WTC11 (cell line): ENCODE data around the gene SPATA2. TPM values are rescaled to one million over a fixed set of nuclear protein-coding genes. Genes with fewer than 3 reads are reported as not detected.

Experiments
- ATAC-seq: fragments of 200-7000 bp; cut with Tn5 transposase; 2 replicates; pipeline ENCODE4 v1.10.0; 2021; ENCODE audit warnings: mild to moderate bottlenecking, moderate library complexity
- CTCF ChIA-PET: fragments of 300-600 bp; sonication (Branson Sonifier 250); formaldehyde crosslinking; loops from one replicate; lab custom pipeline; 2021; ENCODE audit warnings: antibody characterized with exemption; lab: Charles Lee
- POLR2A ChIA-PET: fragments of 350-600 bp; sonication (Branson Sonifier 250); formaldehyde crosslinking; loops from one replicate; lab custom pipeline; 2021; ENCODE audit warnings: antibody characterized with exemption; lab: Charles Lee
- DNase-seq: peaks from one replicate; pipeline ENCODE4 v3.0.0; 2021; ENCODE audit warnings: low spot score
- H3K27ac Mint-ChIP-seq: 2 replicates; pipeline ENCODE4 v1.8.0; 2021; ENCODE audit warnings: mixed read lengths
- H3K27me3 Mint-ChIP-seq: 2 replicates; pipeline ENCODE4 v1.8.0; 2021; ENCODE audit warnings: low read depth, mild to moderate bottlenecking, moderate library complexity, mixed read lengths
- H3K36me3 Mint-ChIP-seq: 2 replicates; pipeline ENCODE4 v1.8.0; 2021; ENCODE audit warnings: mixed read lengths
- H3K4me1 Mint-ChIP-seq: 2 replicates; pipeline ENCODE4 v1.8.0; 2022; ENCODE audit warnings: mixed read lengths
- H3K4me3 Mint-ChIP-seq: 2 replicates; pipeline ENCODE4 v1.8.0; 2021; ENCODE audit warnings: mild to moderate bottlenecking, moderate library complexity, mixed read lengths
- H3K9me3 Mint-ChIP-seq: 2 replicates; pipeline ENCODE4 v1.8.0; 2021; ENCODE audit warnings: mixed read lengths
- ARID4B ChIP-seq: sonication (generic); formaldehyde crosslinking; IDR thresholded peaks from 2 replicates; pipeline ENCODE4 v1.8.0; 2023; ENCODE audit warnings: missing genetic modification reagents, mild to moderate bottlenecking, borderline replicate concordance
- ATF2 ChIP-seq: sonication (generic); formaldehyde crosslinking; IDR thresholded peaks from 2 replicates; pipeline ENCODE4 v1.8.1; 2022; ENCODE audit warnings: low read depth, missing genetic modification reagents, borderline replicate concordance
- CREM ChIP-seq: sonication (generic); formaldehyde crosslinking; IDR thresholded peaks from 2 replicates; pipeline ENCODE4 v1.8.1; 2022; ENCODE audit warnings: mild to moderate bottlenecking, missing genetic modification reagents, moderate library complexity
- ESRRA ChIP-seq: sonication (generic); formaldehyde crosslinking; IDR thresholded peaks from 2 replicates; pipeline ENCODE4 v1.8.1; 2022; ENCODE audit warnings: mild to moderate bottlenecking, missing genetic modification reagents, borderline replicate concordance
- GRHL2 ChIP-seq: fragments of 250-450 bp; sonication (Bioruptor Pico); IDR thresholded peaks from 2 replicates; pipeline ENCODE4 v1.8.0; 2022; ENCODE audit warnings: mild to moderate bottlenecking, moderate library complexity; ENCODE audit not compliant: insufficient replicate concordance, severe bottlenecking
- HMGXB4 ChIP-seq: sonication (generic); formaldehyde crosslinking; IDR thresholded peaks from 2 replicates; pipeline ENCODE4 v1.8.1; 2023; ENCODE audit warnings: mild to moderate bottlenecking, moderate library complexity, missing genetic modification reagents
- NFATC4 ChIP-seq: fragments of 250-450 bp; sonication (Bioruptor Pico); IDR thresholded peaks from 2 replicates; pipeline ENCODE4 v1.9.0; 2021; ENCODE audit warnings: mild to moderate bottlenecking
- NFE2L1 ChIP-seq: sonication (generic); formaldehyde crosslinking; IDR thresholded peaks from 2 replicates; pipeline ENCODE4 v1.8.1; 2023; ENCODE audit warnings: missing genetic modification reagents
- NR1H2 ChIP-seq: sonication (generic); formaldehyde crosslinking; IDR thresholded peaks from 2 replicates; pipeline ENCODE4 v1.9.0; 2021; ENCODE audit warnings: mild to moderate bottlenecking, moderate library complexity, missing genetic modification reagents
- NR2C2 ChIP-seq: sonication (generic); formaldehyde crosslinking; IDR thresholded peaks from 2 replicates; pipeline ENCODE4 v1.8.0; 2022; ENCODE audit warnings: mild to moderate bottlenecking, missing genetic modification reagents
- OVOL2 ChIP-seq: fragments of 250-450 bp; sonication (Bioruptor Pico); IDR thresholded peaks from 2 replicates; pipeline ENCODE4 v1.9.0; 2021; ENCODE audit warnings: mild to moderate bottlenecking, borderline replicate concordance
- TEAD4 ChIP-seq: sonication (generic); formaldehyde crosslinking; IDR thresholded peaks from 2 replicates; pipeline ENCODE4 v1.8.0; 2022; ENCODE audit warnings: mild to moderate bottlenecking, missing genetic modification reagents
- USF1 ChIP-seq: sonication (generic); formaldehyde crosslinking; IDR thresholded peaks from 2 replicates; pipeline ENCODE4 v1.8.0; 2022; ENCODE audit warnings: mild to moderate bottlenecking, missing genetic modification reagents
- ZBTB21 ChIP-seq: sonication (generic); formaldehyde crosslinking; IDR thresholded peaks from 2 replicates; pipeline ENCODE4 v1.8.1; 2023; ENCODE audit warnings: mild to moderate bottlenecking, missing genetic modification reagents, borderline replicate concordance
- ZBTB43 ChIP-seq: sonication (generic); formaldehyde crosslinking; IDR thresholded peaks from 2 replicates; pipeline ENCODE4 v1.8.1; 2023; ENCODE audit warnings: mild to moderate bottlenecking, missing genetic modification reagents
- ZMAT4 ChIP-seq: fragments of 250-450 bp; sonication (Bioruptor Pico); IDR thresholded peaks from 2 replicates; pipeline ENCODE4 v1.9.0; 2021; ENCODE audit warnings: mild to moderate bottlenecking
- ZNF121 ChIP-seq: sonication (generic); formaldehyde crosslinking; IDR thresholded peaks from 2 replicates; pipeline ENCODE4 v1.8.0; 2023; ENCODE audit warnings: missing genetic modification reagents
- ZNF219 ChIP-seq: sonication (generic); formaldehyde crosslinking; IDR thresholded peaks from 2 replicates; pipeline ENCODE4 v1.8.0; 2023; ENCODE audit warnings: missing genetic modification reagents, mild to moderate bottlenecking, borderline replicate concordance
- ZNF281 ChIP-seq: sonication (generic); formaldehyde crosslinking; IDR thresholded peaks from 2 replicates; pipeline ENCODE4 v1.8.0; 2023; ENCODE audit warnings: mild to moderate bottlenecking, missing genetic modification reagents
- ZNF396 ChIP-seq: fragments of 250-450 bp; sonication (Bioruptor Pico); IDR thresholded peaks from 2 replicates; pipeline ENCODE4 v1.8.0; 2021; ENCODE audit warnings: mild to moderate bottlenecking, moderate library complexity, borderline replicate concordance
- ZNF423 ChIP-seq: fragments of 250-450 bp; sonication (Bioruptor Pico); IDR thresholded peaks from 2 replicates; pipeline ENCODE4 v2.1.2; 2022; ENCODE audit warnings: mild to moderate bottlenecking, moderate library complexity
- total RNA-seq: library from RNA; stranded (reverse); gene quantifications from 3 replicates; pipeline ENCODE4 v1.2.3, GENCODE V29; 2021

The SPATA2 gene
- total RNA-seq, 1 experiment from 2014 or later: 11.3 TPM

GRCh38 chr20:49868964-49869363 lies 46.4 kb downstream of the SPATA2 start:
- ChIA-PET POLR2A (interaction anchor here (0.5 kb wide), 1 partner anchor 182 kb away, joined by 3 read pairs; no protein-coding TSS in a partner anchor), CTCF (no interaction called here)
- no peaks in the 10 kb centered on the region; the same call in 1 of the 2 replicates for H3K36me3 Mint-ChIP-seq
- no peak for TF ChIP-seq NR1H2 (CRISPR knock-in tag)
- TF ChIP-seq ZBTB21 (CRISPR knock-in tag): no peak
- no peak for TF ChIP-seq ZMAT4
- no peak for TF ChIP-seq CREM (CRISPR knock-in tag)
- TF ChIP-seq GRHL2 (CRISPR knock-in tag): no peak
- no peak for TF ChIP-seq ZNF281 (CRISPR knock-in tag)
- no peak for TF ChIP-seq ZNF121 (CRISPR knock-in tag)
- no peak for TF ChIP-seq HMGXB4 (CRISPR knock-in tag)
- TF ChIP-seq NFATC4 (CRISPR knock-in tag): no peak
- TF ChIP-seq ARID4B (CRISPR knock-in tag): no peak
- no peak for TF ChIP-seq NFE2L1 (CRISPR knock-in tag)
- TF ChIP-seq USF1 (CRISPR knock-in tag): no peak
- no peak for TF ChIP-seq ZNF396 (CRISPR knock-in tag)
- no peak for TF ChIP-seq TEAD4
- no peak for TF ChIP-seq ZNF219
- no peak for TF ChIP-seq OVOL2
- TF ChIP-seq ESRRA (CRISPR knock-in tag): no peak
- no peak overlapping the region for H3K4me3 Mint-ChIP-seq
- H3K9me3 Mint-ChIP-seq: no peaks in the 10 kb centered on the region
- ATAC-seq (no peak), DNase-seq (no peak)
- H3K4me1 Mint-ChIP-seq: peaks cover 15% of the 10 kb centered on the region
- no peaks in the 10 kb centered on the region for H3K27me3 Mint-ChIP-seq
- no peak overlapping the region for H3K27ac Mint-ChIP-seq

- POLR2A ChIA-PET: no interaction called here
- no peak for ATAC-seq
- no peak overlapping the region for H3K4me3 Mint-ChIP-seq
Measured at GRCh38 chr20:49868538-49868937, 46.8 kb downstream of the SPATA2 start.

More at GRCh38 chr20:49868538-49868937, 46.8 kb downstream of the SPATA2 start:
- no peak overlapping the region for H3K27ac Mint-ChIP-seq
- no peak for TF ChIP-seq ATF2 (CRISPR knock-in tag)
- no peak for TF ChIP-seq NR2C2 (CRISPR knock-in tag)
- no peak for TF ChIP-seq ZNF423 (CRISPR knock-in tag)
- TF ChIP-seq ZBTB43: no peak
- peaks cover 15% of the 10 kb centered on the region for H3K4me1 Mint-ChIP-seq
- no peaks in the 10 kb centered on the region; the same call in 1 of the 2 replicates for H3K36me3 Mint-ChIP-seq
- no peak for DNase-seq
- no peaks in the 10 kb centered on the region for H3K9me3 Mint-ChIP-seq
- no peaks in the 10 kb centered on the region for H3K27me3 Mint-ChIP-seq
- CTCF ChIA-PET: no interaction called here
